B cell (primary cell): ENCODE measurements around the gene PRR4. TPM values are rescaled to one million over a fixed set of nuclear protein-coding genes. Genes with fewer than 3 reads are reported as not detected.

ENCODE experiments used
- ATAC-seq: fragments of 200-7000 bp; cut with Tn5 transposase; one replicate; pipeline ENCODE4 v1.10.0; 2021; ENCODE audit warnings: low read depth, mild to moderate bottlenecking, moderate number of reproducible peaks, moderate library complexity
- CTCF ChIA-PET: fragments of 350-600 bp; sonication (Branson Sonifier 250); formaldehyde crosslinking; loops from one replicate; lab custom pipeline; 2021; ENCODE audit warnings: antibody characterized with exemption, inconsistent platforms; lab: Charles Lee
- POLR2A ChIA-PET: fragments of 350-600 bp; sonication (Branson Sonifier 250); formaldehyde crosslinking; loops from one replicate; lab custom pipeline; 2021; ENCODE audit warnings: antibody characterized with exemption; lab: Charles Lee
- DNase-seq: peaks from one replicate; pipeline ENCODE4 v3.0.0; 2013
- H2AFZ ChIP-seq: 2 replicates; pipeline ENCODE4 v1.6.1; 2012; ENCODE audit warnings: mild to moderate bottlenecking, low read depth, low read length; ENCODE audit not compliant: insufficient read depth, poor library complexity, severe bottlenecking
- H3K27ac ChIP-seq, 2 donors: 1 replicate in 1 of 2; 2 replicates in 1 of 2; pipeline ENCODE4 v1.5.1; 2012 to 2013; ENCODE audit warnings: low read length in 2 of 2, mild to moderate bottlenecking in 2 of 2, moderate library complexity in 1 of 2
- H3K27me3 ChIP-seq, 4 experiments: fragments of 200-600 bp in 1 of 4; sonication (generic) in 1 of 4; replicated peaks in 1 of 4; 1 replicate in 2 of 4; 2 replicates in 2 of 4; pipeline versions ENCODE4 v1.6.1 to v1.7.0; 2013 to 2016; ENCODE audit warnings: low read length in 3 of 4, mild to moderate bottlenecking in 2 of 4, mixed read lengths in 1 of 4, moderate library complexity in 1 of 4; ENCODE audit not compliant: insufficient read depth in 4 of 4, control insufficient read depth in 3 of 4; ENCODE audit errors: control extremely low read depth in 1 of 4
- H3K36me3 ChIP-seq, 2 experiments: replicated peaks in 1 of 2; 1 replicate in 1 of 2; 2 replicates in 1 of 2; pipeline versions ENCODE4 v1.6.1 to v1.7.1; 2013; ENCODE audit warnings: low read length in 1 of 2; ENCODE audit not compliant: insufficient read depth in 2 of 2, control insufficient read depth in 1 of 2; ENCODE audit errors: control extremely low read depth in 1 of 2, extremely low read depth in 1 of 2
- H3K4me1 ChIP-seq, 2 donors: fragments of 200-600 bp in 1 of 2; sonication (generic) in 1 of 2; 1 replicate in 1 of 2; 2 replicates in 1 of 2; pipeline versions ENCODE4 v1.5.1 to v1.6.1; 2013 to 2017; ENCODE audit warnings: low read length in 2 of 2; ENCODE audit not compliant: control insufficient read depth in 2 of 2, insufficient read depth in 2 of 2
- H3K4me2 ChIP-seq: replicated peaks from 2 replicates; pipeline ENCODE3; 2012; ENCODE audit warnings: mild to moderate bottlenecking, low read depth, low read length; ENCODE audit not compliant: poor library complexity, severe bottlenecking
- H3K4me3 ChIP-seq, 5 experiments: fragments of 200-600 bp in 1 of 5; sonication (generic) in 1 of 5; 1 replicate in 3 of 5; 2 replicates in 2 of 5; pipeline versions ENCODE4 v1.5.1 to v1.7.0; 2011 to 2016; ENCODE audit warnings: low read length in 4 of 5, mild to moderate bottlenecking in 4 of 5, low read depth in 2 of 5, control low read depth in 1 of 5, moderate library complexity in 1 of 5; ENCODE audit not compliant: insufficient read depth in 1 of 5; ENCODE audit errors: control extremely low read depth in 1 of 5, extremely low read depth in 1 of 5
- H3K79me2 ChIP-seq: fragments of 200-600 bp; sonication (generic); one replicate; pipeline ENCODE4 v1.6.0; 2016; ENCODE audit warnings: low read length; ENCODE audit not compliant: control insufficient read depth, insufficient read depth
- H3K9ac ChIP-seq: fragments of 200-600 bp; sonication (generic); 2 replicates; pipeline ENCODE4 v1.6.1; 2017; ENCODE audit warnings: mild to moderate bottlenecking, low read length, moderate library complexity
- H3K9me3 ChIP-seq, 3 donors: one replicate each; pipeline versions ENCODE4 v1.6.1 to v1.7.1; 2013; ENCODE audit warnings: low read length in 2 of 3; ENCODE audit not compliant: control insufficient read depth in 2 of 3, insufficient read depth in 1 of 3; ENCODE audit errors: control extremely low read depth in 1 of 3
- H4K20me1 ChIP-seq: 2 replicates; pipeline ENCODE4 v1.6.0; 2012; ENCODE audit warnings: mild to moderate bottlenecking, low read length; ENCODE audit not compliant: insufficient read depth, control insufficient read depth, poor library complexity, severe bottlenecking
- H3K27ac Mint-ChIP-seq: one replicate; pipeline ENCODE4 v1.8.0; 2021; ENCODE audit warnings: mixed read lengths
- H3K27me3 Mint-ChIP-seq: one replicate; pipeline ENCODE4 v1.8.0; 2021; ENCODE audit warnings: mixed read lengths
- H3K4me1 Mint-ChIP-seq: one replicate; pipeline ENCODE4 v1.8.0; 2021; ENCODE audit warnings: mixed read lengths
- H3K4me3 Mint-ChIP-seq: one replicate; pipeline ENCODE4 v1.8.0; 2021; ENCODE audit warnings: mixed read lengths
- H3K9me3 Mint-ChIP-seq: one replicate; pipeline ENCODE4 v1.8.0; 2022; ENCODE audit warnings: mixed read lengths; ENCODE audit not compliant: insufficient read depth
- CTCF ChIP-seq: fragments of 200-600 bp; IDR thresholded peaks from one replicate; pipeline ENCODE4 v1.8.0; 2022; ENCODE audit warnings: antibody characterized with exemption, mild to moderate bottlenecking
- EZH2 ChIP-seq: IDR thresholded peaks from 2 replicates; pipeline ENCODE4 v1.6.1; 2012; ENCODE audit warnings: borderline replicate concordance, low read depth, mild to moderate bottlenecking, moderate library complexity, low read length; ENCODE audit not compliant: insufficient read depth, poor library complexity, severe bottlenecking
- WGBS: methylation state at CpG from one replicate; pipeline ENCODE4 v1.1.5; 2013; ENCODE audit warnings: missing lambda C conversion rate; ENCODE audit not compliant: insufficient coverage; 5-methylcytosine and 5-hydroxymethylcytosine counted together
- intact Hi-C: fragments of 100-400 bp; cut with micrococcal nuclease; formaldehyde crosslinking; loops from one replicate; pipeline ENCODE4 v1.10.0; 2022
- polyA plus RNA-seq: library from polyadenylated mRNA; depleted of rRNA; stranded (reverse); fragments of >200 nt; gene quantifications from 2 replicates; pipeline ENCODE4 v1.2.3, GENCODE V29; 2012
- total RNA-seq, 2 donors: library from RNA; stranded (reverse); fragments of 120-200 nt in 1 of 2; gene quantifications; 1 replicate in 1 of 2; 2 replicates in 1 of 2; pipeline versions ENCODE4 v1.2.3 to v1.2.4, GENCODE V29; 2013 to 2022

PRR4 gene
- total and polyA plus RNA-seq, 2 donors (not counting 1 experiment from before 2014, with no cell fraction given): 1.8 to 1.9 TPM

GRCh38 chr12:10867381-10867780 is 18.1 kb upstream of the PRR4 start:
- Mint-ChIP-seq H3K27me3 (no peaks in the 10 kb centered on the region), H3K4me1 (no peaks in the 10 kb centered on the region), H3K9me3 (peaks cover 9% of the 10 kb centered on the region), H3K4me3 (no peak overlapping the region), H3K27ac (no peak overlapping the region)
- H3K4me1 ChIP-seq: no peaks in the 10 kb centered on the region
- no peak overlapping the region for H3K9ac ChIP-seq
- no peaks in the 10 kb centered on the region for H4K20me1 ChIP-seq
- WGBS: no CpG with 5 or more reads among the region's 2 CpGs
- no peak overlapping the region for H3K27ac ChIP-seq
- no peaks in the 10 kb centered on the region for H3K27me3 ChIP-seq
- TF ChIP-seq EZH2 (no peak), CTCF (no peak)
- H3K4me2 ChIP-seq: no peak overlapping the region
- CTCF ChIA-PET: no interaction called here
- ATAC-seq (no peak), DNase-seq (no peak)
- H3K79me2 ChIP-seq: no peaks in the 10 kb centered on the region
- H2AFZ ChIP-seq: no peak overlapping the region
- H3K4me3 ChIP-seq: no peak overlapping the region
- H3K36me3 ChIP-seq: no peaks in the 10 kb centered on the region
- POLR2A ChIA-PET: no interaction called here
- H3K9me3 ChIP-seq: peaks cover 0 to 3% (median 0%) of the 10 kb centered on the region in 3 donors
- intact Hi-C loops: no loop called here

- H3K4me2 ChIP-seq: no peak overlapping the region
- no peak overlapping the region for H3K27ac Mint-ChIP-seq
- DNase-seq (no peak), ATAC-seq (no peak)
- H3K79me2 ChIP-seq: no peaks in the 10 kb centered on the region
- peaks cover 0 to 9% (median 8%) of the 10 kb centered on the region in 3 donors for H3K9me3 ChIP-seq
- no peaks in the 10 kb centered on the region for H3K27me3 Mint-ChIP-seq
- no CpG with 5 or more reads among the region's 2 CpGs for WGBS
- no peak overlapping the region for H3K9ac ChIP-seq
- H3K4me1 ChIP-seq: no peaks in the 10 kb centered on the region
- H3K4me3 ChIP-seq: no peak overlapping the region
- no peaks in the 10 kb centered on the region for H3K4me1 Mint-ChIP-seq
- no peak overlapping the region for H3K27ac ChIP-seq
- no peak for TF ChIP-seq EZH2
- TF ChIP-seq CTCF: no peak
- no peaks in the 10 kb centered on the region for H3K27me3 ChIP-seq
- intact Hi-C loops: no loop called here
- peaks cover 21% of the 10 kb centered on the region for H3K9me3 Mint-ChIP-seq
- H2AFZ ChIP-seq: no peak overlapping the region
- no peak overlapping the region for H3K4me3 Mint-ChIP-seq
- peaks cover 2 to 3% of the 10 kb centered on the region in 2 experiments for H3K36me3 ChIP-seq
- POLR2A ChIA-PET: no interaction called here
- H4K20me1 ChIP-seq: no peaks in the 10 kb centered on the region
- CTCF ChIA-PET: no interaction called here
These were observed 14.4 kb upstream of the PRR4 start for GRCh38 chr12:10863512-10864218.
